ENCODE measurements around the gene TAL1. TPM values are rescaled to one million over a fixed set of nuclear protein-coding genes. Genes with fewer than 3 reads are reported as not detected.

TAL1 gene
- total RNA-seq, 2 donors from 2014 or later: 1.0 to 1.8 TPM

- Histone ChIP-seq H3K4me1 (replicated peaks) (no peaks in the 10 kb centered on the region), H3K4me3 (no peak overlapping the region), H3K36me3 (no peaks in the 10 kb centered on the region), H3K27me3 (replicated peaks; ENCODE audit: insufficient read depth) (no peaks in the 10 kb centered on the region), H3K27ac (no peak overlapping the region), H3K9me3 (no peaks in the 10 kb centered on the region)
- intact Hi-C loops (cut with DNase I): loop anchor here (10.0 kb wide), 1 partner anchor 142 kb away; no protein-coding TSS in a partner anchor
- TF ChIP-seq POLR2A (IDR thresholded peaks at IDR 0.05) (no peak), CTCF (IDR thresholded peaks at IDR 0.05) (no peak), POLR2AphosphoS5 (IDR thresholded peaks at IDR 0.05) (no peak)
- no peak for DNase-seq (ENCODE audit: low spot score)
- WGBS: 58% methylated on average over 7 of the region's 7 CpGs
These were observed 49.3 kb downstream of the TAL1 start for GRCh38 chr1:47182676-47183235.

GRCh38 chr1:47181955-47182675 is 49.9 kb downstream of the TAL1 start:
- DNase-seq (ENCODE audit: low spot score): no peak
- Histone ChIP-seq H3K4me3 (no peak overlapping the region), H3K27ac (no peak overlapping the region), H3K9me3 (no peaks in the 10 kb centered on the region), H3K4me1 (replicated peaks) (no peaks in the 10 kb centered on the region), H3K27me3 (replicated peaks; ENCODE audit: insufficient read depth) (no peaks in the 10 kb centered on the region), H3K36me3 (no peaks in the 10 kb centered on the region)
- WGBS: 81% methylated on average over 7 of the region's 7 CpGs
- TF ChIP-seq POLR2AphosphoS5 (IDR thresholded peaks at IDR 0.05) (no peak), POLR2A (IDR thresholded peaks at IDR 0.05) (no peak), CTCF (IDR thresholded peaks at IDR 0.05) (no peak)
- intact Hi-C loops (cut with DNase I): loop anchor here (10.0 kb wide), 1 partner anchor 143 kb away; no protein-coding TSS in a partner anchor

- WGBS: 56% methylated on average over 18 of the region's 18 CpGs
- no peak for DNase-seq (ENCODE audit: low spot score)
- no peaks in the 10 kb centered on the region for H3K4me1 ChIP-seq (replicated peaks)
- no peaks in the 10 kb centered on the region for H3K27me3 ChIP-seq (replicated peaks; ENCODE audit: insufficient read depth)
- no peak overlapping the region for H3K27ac ChIP-seq
- H3K9me3 ChIP-seq: no peaks in the 10 kb centered on the region
- intact Hi-C loops (cut with DNase I): loop anchor here (10.0 kb wide), 1 partner anchor 143 kb away; no protein-coding TSS in a partner anchor
- no peak overlapping the region for H3K4me3 ChIP-seq
- H3K36me3 ChIP-seq: no peaks in the 10 kb centered on the region
- TF ChIP-seq CTCF (IDR thresholded peaks at IDR 0.05) (no peak), POLR2AphosphoS5 (IDR thresholded peaks at IDR 0.05) (no peak), POLR2A (IDR thresholded peaks at IDR 0.05) (no peak)
These were observed 50.7 kb downstream of the TAL1 start for GRCh38 chr1:47181095-47181954.

GRCh38 chr1:47180603-47181094 is 51.4 kb downstream of the TAL1 start:
- H3K4me1 ChIP-seq (replicated peaks): no peaks in the 10 kb centered on the region
- no peak overlapping the region for H3K27ac ChIP-seq
- no peaks in the 10 kb centered on the region for H3K9me3 ChIP-seq
- DNase-seq (ENCODE audit: low spot score): no peak
- H3K27me3 ChIP-seq (replicated peaks; ENCODE audit: insufficient read depth): no peaks in the 10 kb centered on the region
- intact Hi-C loops (cut with DNase I): loop anchor here (10.0 kb wide), 1 partner anchor 144 kb away; no protein-coding TSS in a partner anchor
- no peak for TF ChIP-seq CTCF (IDR thresholded peaks at IDR 0.05)
- no peak for TF ChIP-seq POLR2A (IDR thresholded peaks at IDR 0.05)
- TF ChIP-seq POLR2AphosphoS5 (IDR thresholded peaks at IDR 0.05): no peak
- no peaks in the 10 kb centered on the region for H3K36me3 ChIP-seq
- H3K4me3 ChIP-seq: no peak overlapping the region
- WGBS: 62% methylated on average over 3 of the region's 3 CpGs
